Endodermal cell (in vitro differentiated cells): Measurements from ENCODE around the gene ZNF805. TPM values are rescaled to one million over a fixed set of nuclear protein-coding genes. Genes with fewer than 3 reads are reported as not detected.
"Not testable (repeated sequence)": the region's sequence is repeated elsewhere in the genome, so short reads cannot be mapped to it uniquely, and the experiment has no call there.

Source experiments
- DNase-seq: peaks from one replicate; pipeline ENCODE4 v3.0.0-alpha.2; 2017
- H3K27ac ChIP-seq: 2 replicates; pipeline ENCODE4 v1.5.1; 2013; ENCODE audit warnings: mild to moderate bottlenecking, low read depth, low read length, moderate library complexity
- H3K27me3 ChIP-seq: 2 replicates; pipeline ENCODE4 v1.6.1; 2013; ENCODE audit warnings: mild to moderate bottlenecking, low read length, moderate library complexity; ENCODE audit not compliant: insufficient read depth, control insufficient read depth, poor library complexity, severe bottlenecking
- H3K36me3 ChIP-seq: 2 replicates; pipeline ENCODE4 v1.7.0; 2013; ENCODE audit warnings: mild to moderate bottlenecking, low read length, moderate library complexity; ENCODE audit not compliant: control insufficient read depth, insufficient read depth
- H3K4me1 ChIP-seq: one replicate; pipeline ENCODE4 v1.7.0; 2013; ENCODE audit warnings: low read length; ENCODE audit not compliant: control insufficient read depth, insufficient read depth
- H3K4me3 ChIP-seq: 2 replicates; pipeline ENCODE4 v1.5.1; 2013; ENCODE audit warnings: mild to moderate bottlenecking, low read length, moderate library complexity
- H3K9ac ChIP-seq: 2 replicates; pipeline ENCODE4 v1.6.1; 2013; ENCODE audit warnings: mild to moderate bottlenecking, low read length, moderate library complexity; ENCODE audit not compliant: poor library complexity, severe bottlenecking; ENCODE audit errors: extremely low read depth
- H3K9me3 ChIP-seq: 2 replicates; pipeline ENCODE4 v1.6.1; 2013; ENCODE audit warnings: mild to moderate bottlenecking, low read length, moderate library complexity; ENCODE audit not compliant: control insufficient read depth
- H3K27ac Mint-ChIP-seq: 2 replicates; pipeline ENCODE4 v1.8.0; 2020; ENCODE audit warnings: mixed read lengths
- H3K27me3 Mint-ChIP-seq: 2 replicates; pipeline ENCODE4 v1.8.0; 2021; ENCODE audit warnings: mild to moderate bottlenecking, mixed read lengths; ENCODE audit not compliant: insufficient read depth
- H3K36me3 Mint-ChIP-seq: 2 replicates; pipeline ENCODE4 v1.8.0; 2020; ENCODE audit warnings: low read depth, mixed read lengths
- H3K4me1 Mint-ChIP-seq: 2 replicates; pipeline ENCODE4 v1.8.0; 2020; ENCODE audit warnings: mixed read lengths
- H3K4me3 Mint-ChIP-seq: 2 replicates; pipeline ENCODE4 v1.8.0; 2020; ENCODE audit warnings: mild to moderate bottlenecking, moderate library complexity, mixed read lengths
- H3K9me3 Mint-ChIP-seq: 2 replicates; pipeline ENCODE4 v1.8.0; 2020; ENCODE audit warnings: mild to moderate bottlenecking, mixed read lengths
- WGBS, 2 experiments: methylation state at CpG; one replicate each; pipeline versions ENCODE4 v1.1.5 to v1.1.7; 2013; ENCODE audit warnings: missing lambda C conversion rate in 2 of 2, mixed read lengths in 1 of 2; ENCODE audit not compliant: insufficient coverage in 1 of 2, insufficient read length in 1 of 2; 5-methylcytosine and 5-hydroxymethylcytosine counted together
- total RNA-seq, 2 donors: library from RNA; stranded (reverse); fragmentation: NEBNext Ultra II Directional in 1 of 2; extraction: Animal tissue kit (Norgen Biotek cat#: 25700) in 1 of 2; gene quantifications; 2 replicates in 1 of 2; 3 replicates in 1 of 2; pipeline ENCODE4 v1.2.1, GENCODE V29; 2021
- TF ChIP-seq, protein P1 (sequence below): fragments of 200-600 bp; sonication (generic); conservative IDR thresholded peaks from 2 replicates; pipeline ENCODE4 v1.5.0; 2021; ENCODE audit warnings: antibody characterized with exemption, mild to moderate bottlenecking

ZNF805 gene
- total RNA-seq, 2 donors from 2014 or later = 16.6 to 21.1 TPM

GRCh38 chr19:57249329-57249728 lies 8.9 kb downstream of the ZNF805 start:
- Histone ChIP-seq H3K27ac (no peak overlapping the region), H3K9ac (no peak overlapping the region), H3K27me3 (no peaks in the 10 kb centered on the region), H3K4me3 (no peak overlapping the region), H3K9me3 (no peaks in the 10 kb centered on the region), H3K4me1 (no peaks in the 10 kb centered on the region), H3K36me3 (peaks cover 69% of the 10 kb centered on the region)
- peaks cover 72% of the 10 kb centered on the region for H3K36me3 Mint-ChIP-seq
- no peak overlapping the region for H3K4me3 Mint-ChIP-seq
- DNase-seq = no peak
- H3K27ac Mint-ChIP-seq = no peak overlapping the region
- no CpG with 5 or more reads among the region's 1 CpG for WGBS, 2 experiments
- H3K27me3 Mint-ChIP-seq = no peaks in the 10 kb centered on the region
- H3K4me1 Mint-ChIP-seq = peaks cover 6% of the 10 kb centered on the region
- no peaks in the 10 kb centered on the region for H3K9me3 Mint-ChIP-seq
- TF ChIP-seq, protein P1, sequence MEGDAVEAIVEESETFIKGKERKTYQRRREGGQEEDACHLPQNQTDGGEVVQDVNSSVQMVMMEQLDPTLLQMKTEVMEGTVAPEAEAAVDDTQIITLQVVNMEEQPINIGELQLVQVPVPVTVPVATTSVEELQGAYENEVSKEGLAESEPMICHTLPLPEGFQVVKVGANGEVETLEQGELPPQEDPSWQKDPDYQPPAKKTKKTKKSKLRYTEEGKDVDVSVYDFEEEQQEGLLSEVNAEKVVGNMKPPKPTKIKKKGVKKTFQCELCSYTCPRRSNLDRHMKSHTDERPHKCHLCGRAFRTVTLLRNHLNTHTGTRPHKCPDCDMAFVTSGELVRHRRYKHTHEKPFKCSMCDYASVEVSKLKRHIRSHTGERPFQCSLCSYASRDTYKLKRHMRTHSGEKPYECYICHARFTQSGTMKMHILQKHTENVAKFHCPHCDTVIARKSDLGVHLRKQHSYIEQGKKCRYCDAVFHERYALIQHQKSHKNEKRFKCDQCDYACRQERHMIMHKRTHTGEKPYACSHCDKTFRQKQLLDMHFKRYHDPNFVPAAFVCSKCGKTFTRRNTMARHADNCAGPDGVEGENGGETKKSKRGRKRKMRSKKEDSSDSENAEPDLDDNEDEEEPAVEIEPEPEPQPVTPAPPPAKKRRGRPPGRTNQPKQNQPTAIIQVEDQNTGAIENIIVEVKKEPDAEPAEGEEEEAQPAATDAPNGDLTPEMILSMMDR = no peak

GRCh38 chr19:57253767-57254166 lies 13.3 kb downstream of the ZNF805 start:
- not testable (repeated sequence) for H3K27me3 Mint-ChIP-seq, H3K9me3 Mint-ChIP-seq, H3K27ac ChIP-seq

GRCh38 chr19:57262044-57262443 lies 21.6 kb downstream of the ZNF805 start:
- WGBS, 2 experiments = 92 to 100% methylated on average over 3 of the region's 3 CpGs
- no peak overlapping the region for H3K4me3 Mint-ChIP-seq
- Histone ChIP-seq H3K4me3 (no peak overlapping the region), H3K9me3 (no peaks in the 10 kb centered on the region), H3K4me1 (peaks cover 5% of the 10 kb centered on the region), H3K9ac (no peak overlapping the region), H3K27ac (no peak overlapping the region), H3K36me3 (peaks cover 12% of the 10 kb centered on the region), H3K27me3 (no peaks in the 10 kb centered on the region)
- H3K27me3 Mint-ChIP-seq = no peaks in the 10 kb centered on the region
- no peak overlapping the region for H3K27ac Mint-ChIP-seq
- no peaks in the 10 kb centered on the region for H3K9me3 Mint-ChIP-seq
- no peak for DNase-seq
- H3K36me3 Mint-ChIP-seq = peaks cover 15% of the 10 kb centered on the region
- H3K4me1 Mint-ChIP-seq = peaks cover 10% of the 10 kb centered on the region
- TF ChIP-seq, protein P1 = no peak

More at GRCh38 chr19:57253767-57254166, 13.3 kb downstream of the ZNF805 start:
- DNase-seq = peak; percentile 20
- 96 to 97% methylated on average over 5 to 11 of the region's 11 CpGs for WGBS, 2 experiments
- not testable (repeated sequence) for H3K27ac Mint-ChIP-seq, H3K4me3 ChIP-seq, H3K4me1 Mint-ChIP-seq, H3K27me3 ChIP-seq, H3K4me1 ChIP-seq, H3K9ac ChIP-seq, H3K4me3 Mint-ChIP-seq, H3K9me3 ChIP-seq
- H3K36me3 Mint-ChIP-seq = peaks cover 58% of the 10 kb centered on the region
- H3K36me3 ChIP-seq = peaks cover 56% of the 10 kb centered on the region

DNA sequence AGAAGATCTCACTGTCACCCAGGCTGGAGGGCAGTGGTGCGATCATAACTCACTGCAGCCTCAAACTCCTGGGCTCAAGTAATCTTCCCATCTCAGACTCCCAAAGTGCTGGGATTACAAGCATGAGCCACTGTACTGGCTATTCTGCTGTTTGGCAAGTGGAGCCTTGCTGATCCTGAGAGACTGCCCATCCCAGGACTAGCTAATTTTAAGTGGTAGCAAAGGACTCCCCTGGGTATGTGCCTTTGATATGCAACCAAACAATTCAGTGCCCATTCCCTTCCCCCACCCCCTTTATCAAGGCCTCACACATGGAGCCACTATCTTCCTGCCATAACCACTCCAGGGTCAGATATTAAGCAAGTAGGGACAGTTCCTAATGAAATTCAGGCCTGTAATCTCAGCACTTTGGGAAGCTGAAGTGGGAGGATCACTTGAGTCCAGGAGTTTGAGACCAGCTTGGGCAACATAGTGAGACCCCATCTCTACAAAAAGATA lies 22.9 kb downstream of the ZNF805 start:
- Mint-ChIP-seq H3K27me3 (no peaks in the 10 kb centered on the region), H3K4me1 (peaks cover 10% of the 10 kb centered on the region), H3K9me3 (no peaks in the 10 kb centered on the region), H3K4me3 (no peak overlapping the region), H3K27ac (no peak overlapping the region), H3K36me3 (peaks cover 11% of the 10 kb centered on the region)
- Histone ChIP-seq H3K9me3 (no peaks in the 10 kb centered on the region), H3K27ac (no peak overlapping the region), H3K4me1 (peaks cover 5% of the 10 kb centered on the region), H3K9ac (no peak overlapping the region), H3K36me3 (peaks cover 12% of the 10 kb centered on the region), H3K4me3 (no peak overlapping the region), H3K27me3 (no peaks in the 10 kb centered on the region)
- 86 to 92% methylated on average over 1 of the region's 1 CpG for WGBS, 2 experiments
- TF ChIP-seq, protein P1 = no peak
- peak; percentile 46 for DNase-seq
